ENCODE measurements around the gene PPP2R1B. TPM values are rescaled to one million over a fixed set of nuclear protein-coding genes. Genes with fewer than 3 reads are reported as not detected.

PPP2R1B gene
- total and polyA plus RNA-seq, 2 donors (not counting 1 experiment from before 2014, with no cell fraction given): 8.2 to 37.0 TPM

DNA sequence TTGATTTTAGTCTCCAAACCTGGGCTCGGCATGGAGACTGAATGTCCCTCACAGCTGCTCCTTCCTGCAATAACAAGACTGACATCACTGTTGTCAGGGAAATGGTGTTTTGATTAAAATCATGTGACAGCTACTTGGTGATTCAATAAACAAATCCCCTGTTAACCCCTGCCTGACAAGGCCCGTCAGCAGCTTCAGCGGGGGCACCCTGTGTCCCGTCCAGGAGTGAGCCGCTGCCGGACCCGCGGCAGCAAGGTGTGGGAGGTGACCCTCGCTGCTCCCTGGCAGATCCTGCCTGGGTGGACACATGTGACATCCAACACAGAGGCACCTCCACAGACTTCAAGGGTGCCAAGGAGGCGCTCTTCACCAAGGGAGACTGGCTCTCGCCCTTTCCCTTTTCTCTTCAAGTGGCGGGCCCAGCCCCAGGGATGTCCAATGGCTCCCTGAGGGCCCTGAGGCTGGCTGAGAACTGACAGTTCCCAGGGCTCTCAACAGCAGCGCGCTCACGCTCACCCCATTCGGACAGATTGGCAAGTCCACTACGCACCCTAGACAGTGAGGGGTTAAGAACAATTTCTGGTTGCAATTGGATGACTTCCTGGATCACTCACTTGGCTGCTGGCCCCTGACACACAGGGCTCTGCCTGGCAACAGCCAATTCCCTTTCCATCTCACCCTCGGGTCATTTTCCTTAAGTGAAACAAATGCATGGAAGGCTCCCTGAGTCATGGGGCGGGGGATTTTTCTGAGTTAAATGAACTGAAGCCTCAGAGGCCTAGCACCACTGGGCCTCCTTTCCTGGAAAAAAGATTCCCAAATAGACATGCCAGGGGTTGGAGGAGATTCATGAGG is 30.7 kb downstream of the PPP2R1B start:
- Histone ChIP-seq H3K79me2 (ENCODE audit: control insufficient read depth, insufficient read depth, low read length) (no peaks in the 10 kb centered on the region), H3K4me2 (replicated peaks; ENCODE audit: low read depth, low read length, poor library complexity, severe bottlenecking) (no peak overlapping the region), H3K4me1 (ENCODE audit: control insufficient read depth in 2 of 2, insufficient read depth in 2 of 2, low read length in 2 of 2) (no peaks in the 10 kb centered on the region), H3K27ac (ENCODE audit: low read length in 2 of 2) (no peak overlapping the region), H3K27me3 (replicated peaks in 1 of 4; ENCODE audit: control extremely low read depth in 1 of 4, control insufficient read depth in 3 of 4, insufficient read depth in 4 of 4, low read length in 3 of 4) (no peaks in the 10 kb centered on the region), H4K20me1 (ENCODE audit: control insufficient read depth, insufficient read depth, low read length, poor library complexity, severe bottlenecking) (no peaks in the 10 kb centered on the region), H3K9me3 (ENCODE audit: control extremely low read depth in 1 of 3, control insufficient read depth in 2 of 3, insufficient read depth in 1 of 3, low read length in 2 of 3) (no peaks in the 10 kb centered on the region), H3K9ac (ENCODE audit: low read length) (no peak overlapping the region), H2AFZ (ENCODE audit: insufficient read depth, low read depth, low read length, poor library complexity, severe bottlenecking) (no peak overlapping the region), H3K4me3 (ENCODE audit: control extremely low read depth in 1 of 5, extremely low read depth in 1 of 5, insufficient read depth in 1 of 5, low read depth in 2 of 5, low read length in 4 of 5) (no peak overlapping the region), H3K36me3 (replicated peaks in 1 of 2; ENCODE audit: control extremely low read depth in 1 of 2, control insufficient read depth in 1 of 2, extremely low read depth in 1 of 2, insufficient read depth in 2 of 2, low read length in 1 of 2) (peaks cover 0 to 7% of the 10 kb centered on the region in 2 experiments)
- Mint-ChIP-seq H3K4me1 (peaks cover 2% of the 10 kb centered on the region), H3K9me3 (ENCODE audit: insufficient read depth) (no peaks in the 10 kb centered on the region), H3K4me3 (no peak overlapping the region), H3K27me3 (no peaks in the 10 kb centered on the region), H3K27ac (no peak overlapping the region)
- POLR2A ChIA-PET: no interaction called here
- ATAC-seq (ENCODE audit: low read depth) (no peak), DNase-seq (no peak)
- intact Hi-C loops (cut with micrococcal nuclease): no loop called here
- CTCF ChIA-PET: interaction anchor here (1.5 kb wide), 1 partner anchor 42 kb away, joined by 5 read pairs; no protein-coding TSS in a partner anchor
- no peak for TF ChIP-seq EZH2 (IDR thresholded peaks at IDR 0.05; ENCODE audit: borderline replicate concordance, insufficient read depth, low read depth, low read length, poor library complexity, severe bottlenecking)
- TF ChIP-seq, protein P1, sequence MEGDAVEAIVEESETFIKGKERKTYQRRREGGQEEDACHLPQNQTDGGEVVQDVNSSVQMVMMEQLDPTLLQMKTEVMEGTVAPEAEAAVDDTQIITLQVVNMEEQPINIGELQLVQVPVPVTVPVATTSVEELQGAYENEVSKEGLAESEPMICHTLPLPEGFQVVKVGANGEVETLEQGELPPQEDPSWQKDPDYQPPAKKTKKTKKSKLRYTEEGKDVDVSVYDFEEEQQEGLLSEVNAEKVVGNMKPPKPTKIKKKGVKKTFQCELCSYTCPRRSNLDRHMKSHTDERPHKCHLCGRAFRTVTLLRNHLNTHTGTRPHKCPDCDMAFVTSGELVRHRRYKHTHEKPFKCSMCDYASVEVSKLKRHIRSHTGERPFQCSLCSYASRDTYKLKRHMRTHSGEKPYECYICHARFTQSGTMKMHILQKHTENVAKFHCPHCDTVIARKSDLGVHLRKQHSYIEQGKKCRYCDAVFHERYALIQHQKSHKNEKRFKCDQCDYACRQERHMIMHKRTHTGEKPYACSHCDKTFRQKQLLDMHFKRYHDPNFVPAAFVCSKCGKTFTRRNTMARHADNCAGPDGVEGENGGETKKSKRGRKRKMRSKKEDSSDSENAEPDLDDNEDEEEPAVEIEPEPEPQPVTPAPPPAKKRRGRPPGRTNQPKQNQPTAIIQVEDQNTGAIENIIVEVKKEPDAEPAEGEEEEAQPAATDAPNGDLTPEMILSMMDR (IDR thresholded peaks at IDR 0.05): no peak
- over 99% methylated on average over 15 of the region's 19 CpGs for WGBS (ENCODE audit: insufficient coverage)

DNA sequence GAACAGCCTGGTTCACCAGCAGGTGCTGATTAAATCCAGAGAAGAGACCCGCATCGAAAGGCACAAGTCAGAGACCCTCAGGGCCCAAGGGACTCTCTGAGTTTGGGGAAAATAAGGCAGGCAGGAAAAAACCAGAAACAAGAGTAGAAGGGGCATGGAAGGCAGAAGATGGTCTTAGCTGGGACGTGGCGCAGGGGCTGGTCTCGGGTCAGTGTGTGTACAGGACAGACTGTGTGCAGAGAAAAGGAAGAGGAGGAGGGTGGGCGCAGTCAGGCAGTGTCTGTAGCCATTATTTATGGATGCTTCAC is 31.3 kb downstream of the PPP2R1B start:
- H3K4me2 ChIP-seq (replicated peaks; ENCODE audit: low read depth, low read length, poor library complexity, severe bottlenecking): no peak overlapping the region
- no peaks in the 10 kb centered on the region for H3K4me1 ChIP-seq (ENCODE audit: control insufficient read depth in 2 of 2, insufficient read depth in 2 of 2, low read length in 2 of 2)
- ChIA-PET CTCF (interaction anchor here (1.5 kb wide), 1 partner anchor 42 kb away, joined by 5 read pairs; no protein-coding TSS in a partner anchor), POLR2A (no interaction called here)
- H3K27ac ChIP-seq (ENCODE audit: low read length in 2 of 2): no peak overlapping the region
- DNase-seq (no peak), ATAC-seq (ENCODE audit: low read depth) (no peak)
- H2AFZ ChIP-seq (ENCODE audit: insufficient read depth, low read depth, low read length, poor library complexity, severe bottlenecking): no peak overlapping the region
- TF ChIP-seq, protein P1 (IDR thresholded peaks at IDR 0.05): no peak
- TF ChIP-seq EZH2 (IDR thresholded peaks at IDR 0.05; ENCODE audit: borderline replicate concordance, insufficient read depth, low read depth, low read length, poor library complexity, severe bottlenecking): no peak
- H3K79me2 ChIP-seq (ENCODE audit: control insufficient read depth, insufficient read depth, low read length): no peaks in the 10 kb centered on the region
- intact Hi-C loops (cut with micrococcal nuclease): no loop called here
- 100% methylated on average over 5 of the region's 6 CpGs for WGBS (ENCODE audit: insufficient coverage)
- no peak overlapping the region for H3K27ac Mint-ChIP-seq
- no peak overlapping the region for H3K4me3 Mint-ChIP-seq
- H3K27me3 Mint-ChIP-seq: no peaks in the 10 kb centered on the region
- H4K20me1 ChIP-seq (ENCODE audit: control insufficient read depth, insufficient read depth, low read length, poor library complexity, severe bottlenecking): no peaks in the 10 kb centered on the region
- H3K27me3 ChIP-seq (replicated peaks in 1 of 4; ENCODE audit: control extremely low read depth in 1 of 4, control insufficient read depth in 3 of 4, insufficient read depth in 4 of 4, low read length in 3 of 4): no peaks in the 10 kb centered on the region
- H3K9me3 ChIP-seq (ENCODE audit: control extremely low read depth in 1 of 3, control insufficient read depth in 2 of 3, insufficient read depth in 1 of 3, low read length in 2 of 3): no peaks in the 10 kb centered on the region
- no peak overlapping the region for H3K4me3 ChIP-seq (ENCODE audit: control extremely low read depth in 1 of 5, extremely low read depth in 1 of 5, insufficient read depth in 1 of 5, low read depth in 2 of 5, low read length in 4 of 5)
- no peaks in the 10 kb centered on the region for H3K9me3 Mint-ChIP-seq (ENCODE audit: insufficient read depth)
- H3K9ac ChIP-seq (ENCODE audit: low read length): no peak overlapping the region
- peaks cover under 1% of the 10 kb centered on the region for H3K4me1 Mint-ChIP-seq
- peaks cover 0 to 5% of the 10 kb centered on the region in 2 experiments for H3K36me3 ChIP-seq (replicated peaks in 1 of 2; ENCODE audit: control extremely low read depth in 1 of 2, control insufficient read depth in 1 of 2, extremely low read depth in 1 of 2, insufficient read depth in 2 of 2, low read length in 1 of 2)
